ENCODE data around the gene MT3.

Gene MT3

DNA sequence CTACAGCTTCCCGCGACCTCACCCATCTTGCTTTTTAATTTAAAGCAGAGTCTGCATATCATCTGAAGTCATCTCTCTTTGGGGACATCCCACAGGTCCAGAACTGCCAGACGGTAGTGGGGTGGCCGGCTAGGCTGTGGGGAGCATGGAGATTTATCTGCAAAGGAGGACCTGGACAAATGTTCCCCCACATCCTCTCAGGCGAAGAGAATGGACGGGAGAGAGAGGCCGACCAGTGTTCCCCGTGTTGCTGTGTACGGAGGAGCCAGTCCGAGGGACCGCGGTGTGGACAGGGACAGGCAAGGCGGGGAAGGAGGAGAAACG lies 42.5 kb downstream of the MT3 start:
- no peak for DNase-seq

DNA sequence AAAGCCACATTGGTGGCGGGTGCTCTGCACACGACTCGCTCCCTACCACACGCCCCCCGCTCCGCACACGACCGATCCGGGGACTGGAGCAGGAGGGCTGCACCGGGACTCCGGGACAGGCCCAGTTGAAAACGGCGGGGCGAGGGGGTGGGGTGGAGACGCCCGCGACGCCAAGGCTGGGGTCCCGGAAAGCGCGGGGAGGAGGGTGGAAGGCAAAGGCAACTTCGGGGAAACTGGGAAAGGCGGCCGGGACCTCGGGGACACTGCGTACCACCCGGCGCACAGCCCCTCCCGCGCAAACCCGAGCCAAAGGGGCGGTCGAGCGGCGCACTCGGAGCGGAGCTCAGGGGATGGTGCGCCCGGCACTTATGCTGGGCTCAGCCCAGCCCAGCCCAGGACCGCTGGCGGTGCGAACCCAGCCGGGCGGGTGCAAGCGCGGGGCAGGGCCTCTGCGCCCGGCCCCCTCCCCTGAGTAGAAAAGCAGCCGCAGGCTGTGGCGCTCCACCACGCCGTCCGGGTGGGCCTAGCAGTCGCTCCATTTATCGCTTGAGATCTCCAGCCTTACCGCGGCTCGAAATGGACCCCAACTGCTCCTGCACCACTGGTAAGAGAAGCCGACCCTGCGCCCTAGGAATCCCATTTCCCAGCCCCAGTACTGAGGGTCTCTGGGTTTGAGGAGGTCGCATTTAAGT lies 43.0 kb downstream of the MT3 start, which contains the start of gene MT1M:
Gene MT1M (plus strand): TSS at position 504 of the 692 bp plus-strand sequence. CDS start 73 bp downstream, at position 577.
- DNase-seq = no peak

DNA sequence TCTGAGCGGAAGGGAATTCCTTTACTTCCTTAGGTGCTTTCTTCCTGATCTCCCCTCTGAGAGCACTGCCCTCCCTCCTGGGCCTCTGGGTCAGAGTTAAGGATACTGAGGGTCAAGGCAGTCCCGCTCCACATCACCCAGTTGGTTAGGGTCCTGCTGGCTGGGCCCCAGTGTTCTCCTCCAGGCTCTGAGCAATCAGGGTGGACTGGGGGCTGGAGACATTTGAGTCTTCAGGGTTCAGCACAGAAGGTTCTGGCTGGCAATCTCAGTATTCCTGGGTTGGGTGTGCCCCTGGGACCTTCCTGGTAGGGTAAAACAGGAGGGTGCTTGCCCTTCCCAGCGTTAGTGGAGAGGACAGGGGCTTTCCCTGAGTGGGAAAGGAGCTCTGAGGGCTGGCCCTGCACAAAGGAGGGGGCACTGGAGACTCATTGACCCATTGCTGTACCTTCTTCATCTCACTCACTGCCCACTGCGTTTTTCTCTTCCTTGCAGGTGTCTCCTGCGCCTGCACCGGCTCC lies 43.6 kb downstream of the MT3 start:
- DNase-seq = no peak

DNA sequence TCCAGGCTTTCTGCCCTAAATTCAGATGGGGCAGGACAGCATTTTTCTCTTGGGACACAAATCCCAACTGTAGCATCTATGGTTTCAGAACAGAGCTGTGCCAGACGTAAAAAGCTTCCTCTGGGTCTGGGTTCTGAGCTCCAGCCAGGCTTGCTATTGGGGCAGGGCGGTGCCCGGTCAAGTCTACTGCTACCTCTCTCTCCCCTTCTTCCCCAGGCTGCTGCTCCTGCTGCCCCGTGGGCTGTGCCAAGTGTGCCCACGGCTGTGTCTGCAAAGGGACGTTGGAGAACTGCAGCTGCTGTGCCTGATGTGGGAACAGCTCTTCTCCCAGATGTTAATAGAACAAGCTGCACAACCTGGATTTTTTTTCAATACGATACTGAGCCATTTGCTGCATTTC lies 44.2 kb downstream of the MT3 start:
- DNase-seq = no peak

GRCh38 chr16:56634715-56635440 lies 45.5 kb downstream of the MT3 start:
- no peak for DNase-seq

GRCh38 chr16:56635441-56635967 lies 46.2 kb downstream of the MT3 start:
- DNase-seq = no peak

DNA sequence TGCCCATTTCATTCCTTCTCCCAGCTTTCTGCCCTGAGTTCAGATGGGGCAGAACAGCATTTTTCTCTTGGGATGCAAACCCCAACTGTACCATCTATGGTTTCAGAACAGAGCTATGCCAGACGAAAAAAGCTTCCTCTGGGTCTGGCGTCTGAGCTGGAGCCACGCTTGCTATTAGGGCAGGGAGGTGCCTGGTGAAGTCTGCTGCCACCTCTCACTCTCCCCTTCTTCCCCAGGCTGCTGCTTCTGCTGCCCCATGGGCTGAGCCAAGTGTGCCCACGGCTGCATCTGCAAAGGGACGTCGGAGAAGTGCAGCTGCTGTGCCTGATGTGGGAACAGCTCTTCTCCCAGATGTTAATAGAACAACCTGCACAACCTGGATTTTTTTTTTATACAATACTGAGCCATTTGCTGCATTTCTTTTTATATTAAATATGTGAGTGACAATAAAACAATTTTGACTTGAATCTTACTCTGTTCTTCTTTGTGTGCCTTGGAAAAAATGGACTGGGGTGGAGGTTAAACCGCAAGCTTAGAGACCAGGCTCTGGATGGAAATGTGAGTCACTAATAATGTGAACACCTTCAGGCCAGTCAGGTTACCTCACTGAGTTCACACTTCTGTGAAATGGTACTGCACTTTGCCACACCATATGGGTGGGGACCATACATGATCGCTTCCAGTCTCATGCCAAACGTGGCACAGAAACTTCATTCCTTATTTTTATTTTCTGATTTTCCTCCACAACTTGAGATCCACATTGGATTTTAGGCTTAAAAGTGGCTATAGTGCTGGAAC lies 47.5 kb downstream of the MT3 start:
- DNase-seq = no peak

GRCh38 chr16:56637814-56638750 lies 48.8 kb downstream of the MT3 start, which contains the start of gene MT1A:
TSS of gene MT1A (plus strand) at chr16:56638666. CDS start at chr16:56638739, 73 bp downstream.
- no peak for DNase-seq

GRCh38 chr16:56639045-56639444 lies 49.7 kb downstream of the MT3 start:
- no peak for DNase-seq

DNA sequence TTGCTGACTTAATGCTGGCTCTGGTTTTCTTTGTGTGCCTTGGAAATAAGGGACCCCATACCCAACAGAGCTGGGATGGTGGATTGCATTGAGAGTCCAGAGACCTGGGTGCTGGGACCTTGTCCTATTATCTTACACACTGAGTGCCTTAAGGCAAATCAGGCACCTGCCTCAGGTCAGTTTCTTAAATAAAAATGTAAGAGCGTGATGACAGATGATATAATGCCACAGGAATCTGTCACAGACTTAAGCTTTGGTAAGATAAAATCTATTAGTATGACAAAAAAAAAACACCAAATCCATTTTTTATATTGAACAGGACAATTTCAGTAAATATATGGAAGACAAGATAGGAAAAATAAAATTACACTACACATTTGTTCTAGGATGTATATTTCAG lies 50.7 kb downstream of the MT3 start:
- no peak for DNase-seq
